Suppressor macrophage treated with lipopolysaccharide for 1 hour (primary cell): Measurements from ENCODE around the gene OR52I2.

Experiments
- DNase-seq, 3 donors: peaks; one replicate each; pipeline ENCODE4 v3.0.0-alpha.2; 2020 to 2022

The OR52I2 gene

DNA sequence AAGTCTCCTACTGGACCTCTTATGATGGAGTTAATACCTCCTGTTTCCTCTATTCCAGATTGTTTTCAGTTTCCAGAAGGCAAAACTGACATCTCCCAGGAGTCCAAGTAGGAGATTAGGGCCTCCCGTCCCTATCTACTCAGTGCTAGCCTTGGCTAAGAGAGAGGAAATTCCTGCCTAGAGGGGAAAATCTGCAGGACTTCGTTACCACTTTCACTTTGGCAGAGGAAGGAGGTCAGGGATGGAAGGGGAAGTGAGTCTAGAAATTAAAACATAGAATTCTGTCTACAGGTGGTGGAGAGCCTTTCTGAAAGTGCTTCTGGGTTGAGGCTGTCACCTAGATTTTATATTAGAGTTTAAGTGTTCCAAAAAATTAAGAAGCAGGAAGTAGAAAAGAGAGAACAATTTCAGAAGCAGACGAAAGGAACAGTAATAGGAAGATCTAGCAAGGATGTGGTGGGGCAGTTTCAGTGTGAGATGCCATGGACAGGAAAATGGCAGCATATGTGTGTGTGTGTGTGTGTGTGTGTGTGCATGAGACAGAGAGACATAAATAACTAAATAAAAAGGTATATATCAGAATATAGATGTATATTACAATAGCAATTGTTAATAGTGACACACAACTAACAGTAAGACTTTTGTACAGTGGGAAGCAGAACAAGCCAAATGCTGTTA lies 28.9 kb downstream of the OR52I2 start:
- DNase-seq: peak; percentile 48 to 64 (median 58)

DNA sequence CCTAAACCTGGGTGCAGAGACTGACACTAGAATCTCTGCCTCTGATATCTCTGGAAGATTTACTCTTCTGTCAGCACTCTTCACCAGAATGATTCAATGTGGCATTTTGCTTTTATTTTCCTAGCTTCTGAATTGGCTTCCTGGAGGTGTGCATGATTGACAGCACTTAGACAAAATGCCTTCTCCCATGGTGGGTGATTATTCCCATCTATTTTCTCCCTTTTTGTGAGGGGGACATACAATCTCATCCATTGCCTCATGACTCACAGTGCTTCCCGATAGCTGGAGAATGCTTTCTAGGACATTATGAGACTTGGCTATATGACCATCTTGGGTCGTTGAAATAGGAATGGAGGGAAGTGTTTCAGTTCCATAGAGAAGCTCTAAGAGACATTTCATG lies 30.4 kb downstream of the OR52I2 start:
- DNase-seq: no peak

DNA sequence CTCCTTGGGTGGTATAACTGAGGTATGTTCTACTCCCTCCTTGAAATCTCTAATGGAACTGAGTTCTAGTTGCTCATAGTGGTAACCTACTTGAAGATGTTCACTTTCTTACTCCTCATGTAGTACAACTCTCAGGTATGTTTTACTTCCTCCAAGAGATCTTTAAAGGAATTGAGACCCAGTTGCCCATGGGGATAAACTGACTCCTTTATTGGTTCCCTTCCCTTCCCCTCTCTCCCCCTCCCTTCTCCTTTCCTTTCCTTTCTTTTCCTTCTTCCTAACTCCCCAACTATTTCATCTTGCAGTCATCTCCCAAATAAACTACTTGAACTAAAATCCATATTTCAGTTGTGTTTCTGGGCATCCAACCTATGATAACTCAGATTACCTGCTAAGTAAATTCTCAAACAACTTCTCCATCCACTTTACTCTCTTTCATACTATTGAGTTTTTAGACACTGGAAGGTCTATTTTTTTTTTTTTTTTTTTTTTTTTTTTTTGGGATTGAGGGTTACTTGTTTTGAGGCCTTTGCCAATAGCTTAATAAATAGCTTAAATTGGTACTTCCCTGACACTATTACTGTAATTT lies 34.4 kb downstream of the OR52I2 start:
- DNase-seq: no peak

DNA sequence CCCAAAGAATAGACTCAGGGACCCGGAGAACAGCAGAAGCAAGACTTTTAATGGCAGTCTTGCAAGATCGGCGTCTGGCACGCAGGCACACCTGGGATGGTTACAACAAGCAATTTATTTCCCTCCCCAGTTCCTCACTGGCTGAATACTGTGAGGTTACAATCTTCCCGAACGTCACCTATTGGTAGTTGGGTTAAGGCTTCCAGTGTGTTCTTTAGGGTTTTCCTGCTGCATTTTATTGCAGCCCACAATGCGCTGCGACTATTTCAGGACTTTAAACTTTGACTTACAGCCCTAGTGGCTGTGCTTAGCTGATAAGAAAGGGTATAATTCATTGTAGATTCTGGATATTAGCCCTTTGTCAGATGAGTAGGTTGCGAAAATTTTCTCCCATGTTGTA lies 38.0 kb downstream of the OR52I2 start:
- no peak for DNase-seq

DNA sequence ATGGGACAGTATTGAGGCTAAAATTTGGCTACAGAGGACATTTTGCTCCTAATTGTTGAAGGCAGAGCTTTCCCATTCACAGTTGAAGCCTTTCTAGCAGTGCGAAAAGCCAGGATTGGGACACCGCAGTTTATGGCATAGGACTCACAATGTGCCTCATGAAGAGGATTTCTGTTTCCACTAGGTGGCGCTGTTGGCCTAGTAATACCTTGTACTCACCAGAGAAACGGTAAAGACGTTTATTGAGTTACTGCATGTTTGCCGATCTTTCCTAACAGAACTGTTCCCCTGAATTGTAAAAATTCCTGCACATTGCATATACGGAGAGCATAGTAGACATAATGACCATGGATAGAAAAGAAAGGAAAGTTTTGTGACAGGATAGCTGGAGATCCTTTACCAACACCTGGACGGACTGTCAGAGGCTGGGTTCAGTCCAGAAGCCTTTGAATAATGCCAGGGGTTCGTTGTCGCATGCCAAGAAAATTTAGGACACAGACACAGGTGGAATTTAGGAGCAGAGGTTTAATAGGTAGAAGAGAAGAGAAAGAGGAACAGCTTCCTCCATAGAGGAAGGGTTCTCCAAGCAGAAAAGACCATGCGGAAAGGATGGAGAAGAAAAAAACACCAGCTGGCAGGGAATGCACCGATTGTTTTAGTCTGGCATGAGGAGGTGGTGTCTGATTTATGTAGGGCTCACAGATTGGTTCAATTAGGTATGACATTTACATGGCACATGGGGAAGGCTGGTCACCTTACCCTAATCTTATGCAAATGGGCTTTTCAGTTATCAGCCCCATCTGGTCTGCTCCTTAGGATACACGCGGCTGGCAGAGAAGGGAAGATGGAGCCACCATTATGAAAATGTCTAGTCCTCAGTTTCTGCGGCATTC lies 44.9 kb downstream of the OR52I2 start:
- DNase-seq: peak; percentile 64 to 75 (median 65)

DNA sequence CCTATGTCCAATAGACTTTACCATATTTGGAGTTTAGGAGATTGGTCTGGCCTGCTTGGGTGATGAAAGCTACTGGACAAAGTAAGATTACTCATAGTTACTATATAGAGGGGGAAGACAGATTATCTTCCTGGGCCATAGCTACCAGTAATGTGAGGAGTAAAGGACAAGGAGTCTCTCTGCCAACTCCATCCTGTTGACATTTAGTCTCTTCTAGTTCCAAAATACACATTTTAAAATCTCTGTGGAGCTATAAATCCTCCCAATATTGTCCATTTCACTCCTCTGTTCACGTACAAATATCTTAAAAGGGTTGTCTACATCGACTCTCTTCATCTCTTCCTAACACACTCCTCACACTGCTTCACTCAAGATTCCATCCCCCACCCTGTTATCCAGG lies 54.6 kb downstream of the OR52I2 start:
- DNase-seq: no peak

DNA sequence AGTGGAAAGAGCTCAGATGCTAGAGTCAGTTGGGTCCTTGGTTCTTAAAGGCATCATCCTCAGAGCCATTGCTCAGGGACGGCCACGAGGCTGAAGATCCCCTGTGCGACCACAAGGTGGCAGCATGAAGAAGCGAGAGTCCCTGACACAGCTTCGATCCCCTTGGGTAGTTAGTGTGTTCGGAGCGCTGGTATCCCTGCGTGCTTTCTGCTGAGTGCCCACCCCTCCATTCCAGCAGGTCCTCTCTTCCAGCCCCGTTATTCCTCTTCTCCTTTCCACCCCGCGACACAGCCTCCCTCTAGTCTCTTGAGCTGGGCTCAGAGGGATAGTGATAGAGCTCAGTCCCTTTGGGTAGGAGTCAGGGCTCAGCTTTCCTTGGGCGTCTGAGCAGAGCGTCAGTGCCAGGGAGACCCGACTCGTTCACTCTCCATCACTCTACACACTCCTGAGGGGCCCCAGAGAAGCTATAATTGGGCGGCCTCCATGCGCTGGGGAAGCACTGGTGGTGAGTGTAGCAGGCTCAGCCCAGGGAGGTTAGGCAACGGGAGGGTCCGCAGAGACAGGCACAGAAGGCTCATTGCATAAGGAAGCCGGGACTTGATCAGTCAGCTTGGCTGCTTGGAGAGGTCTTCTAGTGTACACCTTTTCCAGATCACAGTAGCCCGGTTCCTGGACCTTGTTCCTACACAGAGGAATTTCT lies 55.6 kb downstream of the OR52I2 start, which contains the start of gene OR51D1:
OR51D1 (plus strand) TSS at position 516 of the 700 bp plus-strand sequence. CDS start 2,314 bp downstream, outside the sequence.
- peak; percentile 57 to 77 (median 74) for DNase-seq

DNA sequence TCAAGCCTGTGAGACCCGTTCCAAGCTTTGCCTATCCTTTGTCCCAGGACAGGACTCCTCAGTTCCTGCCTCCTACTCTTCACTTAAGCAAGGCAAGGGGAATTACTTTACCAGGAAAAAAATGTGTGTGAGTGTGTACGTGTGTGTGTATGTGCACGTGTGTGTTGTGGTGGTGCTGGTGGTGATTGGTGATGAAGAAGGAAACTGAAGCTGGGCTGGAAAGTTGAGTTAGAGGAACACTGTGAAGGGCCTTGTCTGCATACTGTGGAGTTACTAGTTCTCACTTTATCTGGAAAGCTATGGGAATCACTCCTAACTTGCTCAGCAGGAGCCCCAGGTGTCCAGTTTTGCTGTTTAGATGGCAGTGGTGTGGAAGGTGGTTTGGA lies 56.1 kb downstream of the OR52I2 start:
- DNase-seq: no peak

DNA sequence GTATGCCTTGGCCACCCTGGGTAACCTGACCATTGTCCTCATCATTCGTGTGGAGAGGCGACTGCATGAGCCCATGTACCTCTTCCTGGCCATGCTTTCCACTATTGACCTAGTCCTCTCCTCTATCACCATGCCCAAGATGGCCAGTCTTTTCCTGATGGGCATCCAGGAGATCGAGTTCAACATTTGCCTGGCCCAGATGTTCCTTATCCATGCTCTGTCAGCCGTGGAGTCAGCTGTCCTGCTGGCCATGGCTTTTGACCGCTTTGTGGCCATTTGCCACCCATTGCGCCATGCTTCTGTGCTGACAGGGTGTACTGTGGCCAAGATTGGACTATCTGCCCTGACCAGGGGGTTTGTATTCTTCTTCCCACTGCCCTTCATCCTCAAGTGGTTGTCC lies 58.4 kb downstream of the OR52I2 start:
- DNase-seq: no peak

DNA sequence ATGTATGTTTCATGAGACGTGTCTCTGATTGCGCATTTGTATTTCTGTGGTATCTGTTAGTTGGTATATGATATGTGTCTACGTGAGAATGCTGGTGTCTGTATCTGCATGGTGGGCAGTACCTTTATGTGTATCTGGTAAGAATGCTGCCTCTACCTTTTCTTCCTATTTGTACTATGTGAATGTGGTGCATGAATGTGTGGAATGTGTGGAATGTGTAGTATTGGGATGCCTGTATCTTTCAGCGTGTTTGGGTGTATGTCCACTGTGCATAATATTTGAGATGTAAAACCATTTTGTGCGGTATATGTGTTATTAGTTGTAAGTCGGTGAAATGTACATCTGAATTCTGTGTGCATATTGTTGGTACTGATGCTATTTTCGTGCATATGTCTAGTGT lies 60.0 kb downstream of the OR52I2 start:
- no peak for DNase-seq

DNA sequence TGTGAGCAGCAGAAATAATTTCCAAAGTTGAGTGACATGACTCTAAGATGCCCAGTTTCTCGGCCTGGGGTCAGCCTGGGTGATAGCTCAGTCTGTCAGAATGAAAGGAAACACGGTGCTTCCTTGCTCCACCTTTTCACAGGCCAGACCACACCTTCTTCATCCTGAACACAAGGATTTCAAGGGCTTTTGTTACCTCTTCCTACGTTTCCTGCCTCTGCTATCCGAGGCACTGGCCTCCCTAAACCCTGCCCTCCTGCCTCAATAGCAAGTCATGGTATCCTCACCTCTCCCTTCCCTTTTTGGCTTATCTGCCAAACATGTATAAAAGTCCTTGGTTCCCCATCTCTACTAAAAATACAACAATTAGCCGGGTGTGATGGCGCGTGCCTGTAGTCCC lies 60.5 kb downstream of the OR52I2 start:
- no peak for DNase-seq
